Measurements from ENCODE around the gene RTF2.

RTF2 gene

DNA sequence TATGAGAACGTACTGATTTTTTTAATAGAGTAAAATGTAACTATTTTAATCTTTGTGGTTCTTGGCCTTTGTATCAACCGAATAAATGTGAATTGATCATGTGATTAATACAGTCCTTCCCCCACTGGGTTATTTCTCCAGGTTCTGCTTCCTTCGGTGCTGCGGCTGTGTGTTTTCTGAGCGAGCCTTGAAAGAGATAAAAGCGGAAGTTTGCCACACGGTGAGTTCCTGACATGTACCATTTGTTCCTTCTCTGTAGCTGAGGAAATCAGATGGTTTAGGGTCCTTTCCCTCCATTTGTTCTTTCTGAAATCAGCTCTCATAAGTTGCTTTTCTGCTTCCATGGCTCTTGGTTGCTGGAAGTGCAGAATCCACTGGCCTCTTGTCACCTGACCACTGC is 15.5 kb downstream of the RTF2 start:
- no peak overlapping the region for H3K4me3 ChIP-seq (ENCODE audit: low read depth, low read length)
- TF ChIP-seq, protein P1, sequence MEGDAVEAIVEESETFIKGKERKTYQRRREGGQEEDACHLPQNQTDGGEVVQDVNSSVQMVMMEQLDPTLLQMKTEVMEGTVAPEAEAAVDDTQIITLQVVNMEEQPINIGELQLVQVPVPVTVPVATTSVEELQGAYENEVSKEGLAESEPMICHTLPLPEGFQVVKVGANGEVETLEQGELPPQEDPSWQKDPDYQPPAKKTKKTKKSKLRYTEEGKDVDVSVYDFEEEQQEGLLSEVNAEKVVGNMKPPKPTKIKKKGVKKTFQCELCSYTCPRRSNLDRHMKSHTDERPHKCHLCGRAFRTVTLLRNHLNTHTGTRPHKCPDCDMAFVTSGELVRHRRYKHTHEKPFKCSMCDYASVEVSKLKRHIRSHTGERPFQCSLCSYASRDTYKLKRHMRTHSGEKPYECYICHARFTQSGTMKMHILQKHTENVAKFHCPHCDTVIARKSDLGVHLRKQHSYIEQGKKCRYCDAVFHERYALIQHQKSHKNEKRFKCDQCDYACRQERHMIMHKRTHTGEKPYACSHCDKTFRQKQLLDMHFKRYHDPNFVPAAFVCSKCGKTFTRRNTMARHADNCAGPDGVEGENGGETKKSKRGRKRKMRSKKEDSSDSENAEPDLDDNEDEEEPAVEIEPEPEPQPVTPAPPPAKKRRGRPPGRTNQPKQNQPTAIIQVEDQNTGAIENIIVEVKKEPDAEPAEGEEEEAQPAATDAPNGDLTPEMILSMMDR (IDR thresholded peaks at IDR 0.05; ENCODE audit: low read depth, low read length, missing control alignments): no peak
- DNase-seq (ENCODE audit: low read depth): no peak

DNA sequence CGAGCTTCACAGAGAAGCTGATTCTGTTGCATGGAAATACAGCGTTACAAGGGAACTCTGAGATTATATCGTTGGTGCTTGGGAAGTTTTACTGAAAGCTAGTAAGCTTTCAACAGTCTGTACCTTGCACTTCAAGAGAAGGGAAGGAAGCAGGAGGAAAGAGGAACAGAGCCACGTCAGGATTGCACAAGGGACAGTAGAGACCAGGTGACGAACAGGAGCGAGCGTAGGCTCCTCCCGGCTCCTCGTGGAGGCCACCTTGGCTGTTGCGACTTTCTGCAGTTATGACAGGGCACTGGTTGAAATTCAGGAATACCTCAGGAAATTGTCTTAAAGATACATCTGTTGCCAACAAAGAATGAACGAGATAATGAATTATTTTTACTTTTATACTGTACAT is 18.8 kb downstream of the RTF2 start:
- DNase-seq (ENCODE audit: low read depth): no peak
- H3K4me3 ChIP-seq (ENCODE audit: low read depth, low read length): no peak overlapping the region
- TF ChIP-seq, protein P1 (IDR thresholded peaks at IDR 0.05; ENCODE audit: low read depth, low read length, missing control alignments): no peak

GRCh38 chr20:56488566-56488965 is 20.1 kb downstream of the RTF2 start:
- H3K4me3 ChIP-seq (ENCODE audit: low read depth, low read length): no peak overlapping the region
- DNase-seq (ENCODE audit: low read depth): no peak
- TF ChIP-seq, protein P1 (IDR thresholded peaks at IDR 0.05; ENCODE audit: low read depth, low read length, missing control alignments): no peak

GRCh38 chr20:56501116-56501515 is 32.7 kb downstream of the RTF2 start:
- H3K4me3 ChIP-seq (ENCODE audit: low read depth, low read length): no peak overlapping the region
- DNase-seq (ENCODE audit: low read depth): no peak
- TF ChIP-seq, protein P1 (IDR thresholded peaks at IDR 0.05; ENCODE audit: low read depth, low read length, missing control alignments): no peak

DNA sequence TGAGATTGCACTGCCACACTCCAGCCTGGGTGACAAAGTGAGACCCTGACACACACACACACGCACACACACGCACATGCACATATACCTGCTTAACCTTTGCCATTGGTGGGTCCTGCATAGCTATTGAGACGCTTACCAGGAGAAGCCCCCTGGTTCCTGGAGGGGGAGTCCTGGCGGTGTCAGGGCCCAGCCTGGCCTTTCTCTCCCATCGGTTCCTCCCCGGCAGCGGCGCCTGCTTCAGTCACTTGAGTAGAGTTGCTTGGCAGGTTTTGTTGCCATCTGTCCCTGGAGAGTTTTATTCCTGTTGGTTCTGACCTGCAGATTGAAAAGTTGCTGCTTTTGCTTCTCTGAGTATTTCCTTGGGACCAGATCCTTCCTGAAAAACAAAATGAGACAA is 35.5 kb downstream of the RTF2 start:
- H3K4me3 ChIP-seq (ENCODE audit: low read depth, low read length): no peak overlapping the region
- no peak for DNase-seq (ENCODE audit: low read depth)
- TF ChIP-seq, protein P1 (IDR thresholded peaks at IDR 0.05; ENCODE audit: low read depth, low read length, missing control alignments): no peak

GRCh38 chr20:56504373-56505005 is 36.1 kb downstream of the RTF2 start:
- H3K4me3 ChIP-seq (ENCODE audit: low read depth, low read length): no peak overlapping the region
- TF ChIP-seq, protein P1 (IDR thresholded peaks at IDR 0.05; ENCODE audit: low read depth, low read length, missing control alignments): peak; percentile 66
- DNase-seq (ENCODE audit: low read depth): no peak

DNA sequence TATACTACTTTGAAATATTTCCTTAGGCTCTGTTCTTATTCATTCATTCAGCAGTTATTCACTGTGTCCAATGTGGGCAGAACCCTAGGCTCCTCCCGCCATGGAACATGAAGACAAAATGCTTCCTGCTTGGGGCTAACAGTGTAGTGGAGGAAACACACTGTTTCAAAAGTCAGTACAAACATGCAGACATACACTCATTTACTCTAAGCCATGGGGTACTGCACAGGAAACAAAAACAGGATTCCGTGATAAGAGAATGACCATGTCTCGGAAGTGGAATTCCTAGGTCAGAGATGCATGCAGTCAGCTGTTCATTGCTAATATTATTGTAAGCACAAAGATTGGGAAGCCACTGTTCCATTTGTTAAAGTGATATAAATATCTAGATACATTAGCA is 37.7 kb downstream of the RTF2 start:
- no peak for DNase-seq (ENCODE audit: low read depth)
- TF ChIP-seq, protein P1 (IDR thresholded peaks at IDR 0.05; ENCODE audit: low read depth, low read length, missing control alignments): no peak
- no peak overlapping the region for H3K4me3 ChIP-seq (ENCODE audit: low read depth, low read length)
